G401 (cell line): ENCODE measurements around the gene RUNX3. TPM values are rescaled to one million over a fixed set of nuclear protein-coding genes. Genes with fewer than 3 reads are reported as not detected.

Source experiments
- DNase-seq: peaks from one replicate; pipeline ENCODE4 v3.0.0-alpha.2; 2015; ENCODE audit warnings: low spot score
- in situ Hi-C: cut with HindIII; loops from 2 replicates; pipeline ENCODE4 v1.10.0; 2016; ENCODE audit warnings: low sequenced_read_pairs, mixed read lengths
- total RNA-seq: library from RNA; depleted of rRNA; stranded (reverse); fragments of >200 nt; shearing (Covaris generic); gene quantifications from 2 replicates; pipeline ENCODE4 v1.2.3, GENCODE V29; 2014; rRNA removed

Gene RUNX3
- total RNA-seq, 1 experiment from 2014 or later = 0.17 TPM

GRCh38 chr1:24859063-24860010 is 70.7 kb downstream of the RUNX3 start:
- DNase-seq = no peak
- in situ Hi-C loops = loop anchor here (5.0 kb wide), 1 partner anchor 68 kb away; no protein-coding TSS in a partner anchor

GRCh38 chr1:24858277-24858676 is 71.8 kb downstream of the RUNX3 start:
- no peak for DNase-seq
- in situ Hi-C loops = no loop called here

DNA sequence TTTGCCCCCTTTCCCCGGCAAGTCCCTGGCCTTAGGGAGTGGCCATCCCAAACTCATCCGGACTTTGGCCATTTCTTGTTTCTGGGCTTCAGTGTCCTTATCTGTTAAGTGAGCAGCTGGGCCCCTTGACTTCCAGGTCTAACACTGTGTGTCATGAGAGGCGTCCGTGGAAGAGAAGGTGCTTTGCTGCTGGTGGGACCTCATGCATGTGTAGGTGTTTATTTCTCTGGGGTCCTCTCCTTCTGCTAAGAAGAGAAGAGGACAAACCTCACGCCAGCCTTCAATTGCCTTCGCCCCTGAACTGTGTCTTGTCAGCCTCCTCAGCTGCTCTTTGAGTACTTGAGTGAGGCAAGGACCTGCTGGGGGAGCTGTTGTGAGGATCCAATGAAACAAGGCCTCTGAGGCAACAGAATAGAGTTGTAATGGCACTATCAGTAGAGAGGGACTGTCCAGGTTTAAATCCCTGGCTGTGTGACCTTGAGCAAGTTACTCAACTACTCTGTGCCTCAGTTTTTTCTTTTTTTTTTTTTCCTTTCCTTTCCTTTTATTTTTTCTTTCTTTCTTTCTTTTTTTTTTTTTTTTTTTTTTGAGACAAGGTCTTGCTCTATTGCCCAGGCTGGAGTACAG is 72.5 kb downstream of the RUNX3 start:
- no peak for DNase-seq
- in situ Hi-C loops = no loop called here

- DNase-seq = no peak
- in situ Hi-C loops = no loop called here
Observed at GRCh38 chr1:24856787-24857506, 73.1 kb downstream of the RUNX3 start.

DNA sequence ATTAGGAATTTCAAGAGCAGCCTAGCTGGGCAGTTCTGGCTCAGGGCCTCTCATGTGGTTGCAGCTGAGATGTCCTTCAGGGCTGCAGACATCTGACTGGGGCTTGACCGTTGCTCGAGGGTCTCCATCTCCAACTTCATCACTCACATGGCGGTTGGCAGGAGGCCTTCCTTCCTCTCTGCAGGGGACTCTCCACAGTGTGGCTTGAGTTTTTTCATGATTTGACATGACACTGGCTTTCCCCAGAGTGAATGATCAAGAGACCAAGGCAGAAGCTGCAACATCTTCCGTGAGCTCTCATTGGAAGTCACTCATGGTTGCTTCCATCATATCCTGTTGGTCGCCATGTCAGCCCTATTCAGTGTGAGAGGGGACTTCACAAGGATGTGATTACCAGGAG is 74.6 kb downstream of the RUNX3 start:
- in situ Hi-C loops = no loop called here
- DNase-seq = no peak

GRCh38 chr1:24853649-24854048 is 76.4 kb downstream of the RUNX3 start:
- DNase-seq = no peak
- in situ Hi-C loops = no loop called here

GRCh38 chr1:24850328-24850920 is 79.7 kb downstream of the RUNX3 start:
- no peak for DNase-seq
- in situ Hi-C loops = no loop called here

GRCh38 chr1:24849672-24850295 is 80.3 kb downstream of the RUNX3 start:
- in situ Hi-C loops = loop anchor here (25.0 kb wide), 1 partner anchor 187 kb away; no protein-coding TSS in a partner anchor
- no peak for DNase-seq

Other genes with a start within 250 kb of the RUNX3 start
- gene CLIC4, start 184.8 kb downstream of the RUNX3 start, total RNA-seq = 111 and 171 TPM in 2 replicates